ENCODE data around the gene APC2. TPM values are rescaled to one million over a fixed set of nuclear protein-coding genes. Genes with fewer than 3 reads are reported as not detected.

Gene APC2
- total RNA-seq, 1 experiment from 2014 or later, result 11.9 TPM

DNA sequence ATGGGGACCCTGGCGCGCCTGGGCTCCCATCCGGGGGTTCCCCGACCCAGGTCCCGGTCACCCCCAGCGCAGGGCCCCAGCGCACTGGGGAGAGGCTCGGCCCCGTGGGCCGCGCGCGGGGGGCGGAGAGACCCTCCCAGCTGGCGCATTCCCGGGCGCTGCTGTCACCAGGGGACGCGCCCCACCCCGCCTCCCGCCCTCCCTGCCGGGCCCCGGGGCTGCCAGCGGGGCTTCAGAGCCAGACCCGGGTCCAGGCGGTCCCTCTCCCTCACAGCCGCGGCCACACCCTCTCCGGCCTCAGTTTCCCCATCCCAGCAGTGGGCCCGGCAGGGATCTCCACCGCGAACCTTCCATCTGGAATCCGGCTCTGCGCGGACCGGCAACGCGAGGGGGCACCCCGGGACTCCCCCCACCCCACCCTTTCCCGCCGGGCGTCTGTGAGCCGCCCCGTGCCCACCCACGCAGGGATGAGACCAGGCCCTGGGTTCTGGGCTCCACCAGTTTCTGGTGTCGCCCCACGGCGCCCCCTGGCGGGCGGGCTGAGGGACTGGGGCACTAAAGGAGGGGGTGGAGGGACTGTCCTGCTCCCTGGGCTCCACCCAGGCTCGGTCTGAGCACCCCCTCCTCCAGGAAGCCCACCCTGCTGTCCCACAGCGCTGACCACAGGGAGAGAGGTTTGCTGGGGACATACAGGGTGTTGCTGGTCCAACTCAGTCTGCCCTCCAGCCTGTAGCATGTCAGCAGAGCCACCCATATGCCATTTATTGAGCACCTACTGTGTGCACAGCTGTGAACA lies 63.8 kb downstream of the APC2 start:
- CTCF ChIA-PET, result no interaction called here
- in situ Hi-C loops (cut with HindIII; ENCODE audit: low pct_unique_long_range_greater_than_20kb, low sequenced_read_pairs), result no loop called here
- ATAC-seq, result peak; percentile 73
- POLR2A ChIA-PET, result no interaction called here
- Histone ChIP-seq H3K27me3 (ENCODE audit: control insufficient read depth, insufficient read depth, low read length) (no peaks in the 10 kb centered on the region), H3K4me3 (ENCODE audit: low read depth in 2 of 2, low read length in 2 of 2) (peak overlapping the region; percentile 54 to 63), H3K27ac (ENCODE audit: low read length) (no peak overlapping the region), H3K9me3 (ENCODE audit: control insufficient read depth, insufficient read depth, low read depth, low read length) (no peaks in the 10 kb centered on the region), H3K36me3 (ENCODE audit: control insufficient read depth, insufficient read depth, low read length) (peaks cover 2% of the 10 kb centered on the region; the same call in 1 of the 2 replicates), H3K4me1 (ENCODE audit: control insufficient read depth, insufficient read depth, low read length) (no peaks in the 10 kb centered on the region)
- DNase-seq (ENCODE audit: low read depth, low spot score), result no peak
- BruUV-seq (replicated peaks), result no TSS peak
- TF ChIP-seq, protein P1, sequence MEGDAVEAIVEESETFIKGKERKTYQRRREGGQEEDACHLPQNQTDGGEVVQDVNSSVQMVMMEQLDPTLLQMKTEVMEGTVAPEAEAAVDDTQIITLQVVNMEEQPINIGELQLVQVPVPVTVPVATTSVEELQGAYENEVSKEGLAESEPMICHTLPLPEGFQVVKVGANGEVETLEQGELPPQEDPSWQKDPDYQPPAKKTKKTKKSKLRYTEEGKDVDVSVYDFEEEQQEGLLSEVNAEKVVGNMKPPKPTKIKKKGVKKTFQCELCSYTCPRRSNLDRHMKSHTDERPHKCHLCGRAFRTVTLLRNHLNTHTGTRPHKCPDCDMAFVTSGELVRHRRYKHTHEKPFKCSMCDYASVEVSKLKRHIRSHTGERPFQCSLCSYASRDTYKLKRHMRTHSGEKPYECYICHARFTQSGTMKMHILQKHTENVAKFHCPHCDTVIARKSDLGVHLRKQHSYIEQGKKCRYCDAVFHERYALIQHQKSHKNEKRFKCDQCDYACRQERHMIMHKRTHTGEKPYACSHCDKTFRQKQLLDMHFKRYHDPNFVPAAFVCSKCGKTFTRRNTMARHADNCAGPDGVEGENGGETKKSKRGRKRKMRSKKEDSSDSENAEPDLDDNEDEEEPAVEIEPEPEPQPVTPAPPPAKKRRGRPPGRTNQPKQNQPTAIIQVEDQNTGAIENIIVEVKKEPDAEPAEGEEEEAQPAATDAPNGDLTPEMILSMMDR (IDR thresholded peaks at IDR 0.05), result peak; percentile 88
- TF ChIP-seq POLR2AphosphoS5 (IDR thresholded peaks at IDR 0.05; ENCODE audit: low read depth, low read length), result no peak
- TF ChIP-seq, protein P2, sequence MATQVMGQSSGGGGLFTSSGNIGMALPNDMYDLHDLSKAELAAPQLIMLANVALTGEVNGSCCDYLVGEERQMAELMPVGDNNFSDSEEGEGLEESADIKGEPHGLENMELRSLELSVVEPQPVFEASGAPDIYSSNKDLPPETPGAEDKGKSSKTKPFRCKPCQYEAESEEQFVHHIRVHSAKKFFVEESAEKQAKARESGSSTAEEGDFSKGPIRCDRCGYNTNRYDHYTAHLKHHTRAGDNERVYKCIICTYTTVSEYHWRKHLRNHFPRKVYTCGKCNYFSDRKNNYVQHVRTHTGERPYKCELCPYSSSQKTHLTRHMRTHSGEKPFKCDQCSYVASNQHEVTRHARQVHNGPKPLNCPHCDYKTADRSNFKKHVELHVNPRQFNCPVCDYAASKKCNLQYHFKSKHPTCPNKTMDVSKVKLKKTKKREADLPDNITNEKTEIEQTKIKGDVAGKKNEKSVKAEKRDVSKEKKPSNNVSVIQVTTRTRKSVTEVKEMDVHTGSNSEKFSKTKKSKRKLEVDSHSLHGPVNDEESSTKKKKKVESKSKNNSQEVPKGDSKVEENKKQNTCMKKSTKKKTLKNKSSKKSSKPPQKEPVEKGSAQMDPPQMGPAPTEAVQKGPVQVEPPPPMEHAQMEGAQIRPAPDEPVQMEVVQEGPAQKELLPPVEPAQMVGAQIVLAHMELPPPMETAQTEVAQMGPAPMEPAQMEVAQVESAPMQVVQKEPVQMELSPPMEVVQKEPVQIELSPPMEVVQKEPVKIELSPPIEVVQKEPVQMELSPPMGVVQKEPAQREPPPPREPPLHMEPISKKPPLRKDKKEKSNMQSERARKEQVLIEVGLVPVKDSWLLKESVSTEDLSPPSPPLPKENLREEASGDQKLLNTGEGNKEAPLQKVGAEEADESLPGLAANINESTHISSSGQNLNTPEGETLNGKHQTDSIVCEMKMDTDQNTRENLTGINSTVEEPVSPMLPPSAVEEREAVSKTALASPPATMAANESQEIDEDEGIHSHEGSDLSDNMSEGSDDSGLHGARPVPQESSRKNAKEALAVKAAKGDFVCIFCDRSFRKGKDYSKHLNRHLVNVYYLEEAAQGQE (IDR thresholded peaks at IDR 0.05; ENCODE audit: insufficient read depth in 1 of 2, low read depth in 2 of 2, low read length in 1 of 2), result no peak
- intact Hi-C loops (cut with micrococcal nuclease; ENCODE audit: unreplicated experiment), result no loop called here

DNA sequence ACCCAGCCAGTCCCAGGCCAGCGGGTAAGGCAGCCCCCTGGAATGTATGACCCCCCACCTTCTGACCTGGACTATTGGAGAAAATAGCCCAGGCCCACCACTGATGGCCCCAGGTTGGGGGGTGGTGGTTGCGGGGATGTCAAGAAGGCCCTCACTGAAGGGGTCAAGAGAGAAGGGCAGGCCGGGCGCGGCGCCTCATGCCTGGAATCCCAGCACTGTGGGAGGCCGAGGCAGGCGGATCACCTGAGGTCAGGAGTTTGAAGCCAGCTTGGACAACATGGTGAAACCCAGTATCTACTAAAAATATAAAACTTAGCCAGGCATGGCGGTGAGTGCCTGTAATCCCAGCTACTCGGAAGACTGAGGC lies 64.4 kb downstream of the APC2 start:
- ATAC-seq (no peak), DNase-seq (ENCODE audit: low read depth, low spot score) (no peak)
- H3K27ac ChIP-seq (ENCODE audit: low read length), result no peak overlapping the region
- peaks cover 2% of the 10 kb centered on the region; the same call in 1 of the 2 replicates for H3K36me3 ChIP-seq (ENCODE audit: control insufficient read depth, insufficient read depth, low read length)
- H3K27me3 ChIP-seq (ENCODE audit: control insufficient read depth, insufficient read depth, low read length), result no peaks in the 10 kb centered on the region
- no peaks in the 10 kb centered on the region for H3K9me3 ChIP-seq (ENCODE audit: control insufficient read depth, insufficient read depth, low read depth, low read length)
- intact Hi-C loops (cut with micrococcal nuclease; ENCODE audit: unreplicated experiment) (no loop called here), in situ Hi-C loops (cut with HindIII; ENCODE audit: low pct_unique_long_range_greater_than_20kb, low sequenced_read_pairs) (no loop called here)
- ChIA-PET CTCF (no interaction called here), POLR2A (interaction anchor here (0.7 kb wide), 1 partner anchor 71 kb away, joined by 6 read pairs; no protein-coding TSS in a partner anchor)
- H3K4me1 ChIP-seq (ENCODE audit: control insufficient read depth, insufficient read depth, low read length), result no peaks in the 10 kb centered on the region
- H3K4me3 ChIP-seq (ENCODE audit: low read depth in 2 of 2, low read length in 2 of 2), result no peak overlapping the region
- BruUV-seq (replicated peaks), result no TSS peak
- TF ChIP-seq POLR2AphosphoS5 (IDR thresholded peaks at IDR 0.05; ENCODE audit: low read depth, low read length) (no peak), SIN3A (IDR thresholded peaks at IDR 0.05; ENCODE audit: borderline replicate concordance, insufficient read depth, low read depth, low read length) (no peak), TCF7L2 (IDR thresholded peaks at IDR 0.05; ENCODE audit: low read depth, low read length) (no peak)
- TF ChIP-seq, protein P1 (IDR thresholded peaks at IDR 0.05), result no peak
- TF ChIP-seq, protein P2 (IDR thresholded peaks at IDR 0.05; ENCODE audit: insufficient read depth in 1 of 2, low read depth in 2 of 2, low read length in 1 of 2), result no peak

Measured in Panc1 (cell line).